ENCODE measurements around the gene PPP1R13L. TPM values are rescaled to one million over a fixed set of nuclear protein-coding genes. Genes with fewer than 3 reads are reported as not detected.

Gene PPP1R13L, protein sequence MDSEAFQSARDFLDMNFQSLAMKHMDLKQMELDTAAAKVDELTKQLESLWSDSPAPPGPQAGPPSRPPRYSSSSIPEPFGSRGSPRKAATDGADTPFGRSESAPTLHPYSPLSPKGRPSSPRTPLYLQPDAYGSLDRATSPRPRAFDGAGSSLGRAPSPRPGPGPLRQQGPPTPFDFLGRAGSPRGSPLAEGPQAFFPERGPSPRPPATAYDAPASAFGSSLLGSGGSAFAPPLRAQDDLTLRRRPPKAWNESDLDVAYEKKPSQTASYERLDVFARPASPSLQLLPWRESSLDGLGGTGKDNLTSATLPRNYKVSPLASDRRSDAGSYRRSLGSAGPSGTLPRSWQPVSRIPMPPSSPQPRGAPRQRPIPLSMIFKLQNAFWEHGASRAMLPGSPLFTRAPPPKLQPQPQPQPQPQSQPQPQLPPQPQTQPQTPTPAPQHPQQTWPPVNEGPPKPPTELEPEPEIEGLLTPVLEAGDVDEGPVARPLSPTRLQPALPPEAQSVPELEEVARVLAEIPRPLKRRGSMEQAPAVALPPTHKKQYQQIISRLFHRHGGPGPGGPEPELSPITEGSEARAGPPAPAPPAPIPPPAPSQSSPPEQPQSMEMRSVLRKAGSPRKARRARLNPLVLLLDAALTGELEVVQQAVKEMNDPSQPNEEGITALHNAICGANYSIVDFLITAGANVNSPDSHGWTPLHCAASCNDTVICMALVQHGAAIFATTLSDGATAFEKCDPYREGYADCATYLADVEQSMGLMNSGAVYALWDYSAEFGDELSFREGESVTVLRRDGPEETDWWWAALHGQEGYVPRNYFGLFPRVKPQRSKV
- total RNA-seq (1 to 10 TPM in 1 of 2 donors, under 1 TPM in 1; 0.59 to 3.5 TPM), polyA plus RNA-seq (ENCODE audit: insufficient read length in 2 of 2) (1 to 10 TPM; 1.6 to 2.5 TPM)
- long read RNA-seq, donor 1, partial matches to known transcripts = 0 of 1 reads
- long read RNA-seq, donor 1, other reads (novel, unspliced or antisense) = 0 of 1 reads
- long read RNA-seq, donor 2, partial matches to known transcripts = 0 of 1 reads
- long read RNA-seq, donor 2, other reads (novel, unspliced or antisense) = 0 of 1 reads
- long read RNA-seq, donor 3 = 0 reads
- long read RNA-seq, donor 4, partial matches to known transcripts = 11 of 22 reads
- long read RNA-seq, donor 4, other reads (novel, unspliced or antisense) = 9 of 22 reads

DNA sequence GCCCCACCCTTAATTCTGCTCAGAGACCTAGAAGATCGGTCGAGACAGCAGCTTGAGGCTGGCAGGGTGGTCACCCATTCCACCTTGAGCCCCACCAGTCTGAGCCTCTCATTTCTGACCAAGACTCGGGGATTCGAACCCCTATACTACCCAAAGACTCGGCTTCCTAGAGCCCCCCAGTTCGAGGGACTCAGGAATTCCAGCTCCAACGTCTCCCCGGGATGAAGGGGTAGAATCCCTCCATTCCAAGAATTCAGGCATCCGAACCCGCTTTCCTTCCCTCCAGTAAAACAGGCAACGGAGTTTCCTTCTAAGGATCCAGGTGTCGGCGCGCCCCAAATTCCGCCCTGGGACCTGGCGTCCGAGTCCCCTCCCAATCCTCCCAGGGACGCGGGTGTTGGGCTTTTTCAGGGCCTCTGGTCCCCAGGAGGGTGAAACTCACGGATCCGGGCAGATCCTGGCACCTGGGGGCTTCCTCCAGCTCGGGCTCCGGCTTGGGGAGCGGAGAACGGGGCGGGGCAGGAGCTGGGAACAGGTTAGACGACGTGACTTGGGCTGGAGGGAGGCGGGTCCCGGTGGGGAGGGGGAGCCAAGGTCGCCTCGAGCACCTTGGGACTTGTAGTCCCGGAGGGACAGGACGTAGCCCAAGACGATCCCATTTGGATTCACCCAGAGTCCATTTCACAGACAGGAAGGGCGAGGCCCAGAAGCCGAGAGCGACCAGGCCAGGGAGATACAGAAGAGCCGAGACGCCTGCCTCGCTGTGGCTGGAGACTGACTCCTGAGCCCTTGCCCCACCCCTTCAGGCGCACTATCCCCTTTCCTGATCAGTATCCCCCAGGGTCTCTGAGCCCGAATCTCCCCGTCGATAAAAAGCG lies at the start of gene PPP1R13L:
PPP1R13L (minus strand) TSS at position 513 of the 878 bp plus-strand sequence. CDS start 6,751 bp downstream, outside the sequence.
- Histone ChIP-seq H3K27ac (ENCODE audit: low read depth, low read length) (peak within 1 kb of the TSS; percentile 90), H3K27me3 (ENCODE audit: control insufficient read depth, insufficient read depth, low read length) (peaks cover 41% of the 10 kb centered on the region)
- peak in 2 of 6 donors; percentile 21 to 53 for DNase-seq (ENCODE audit: low read depth in 4 of 6, low spot score in 6 of 6)

DNA sequence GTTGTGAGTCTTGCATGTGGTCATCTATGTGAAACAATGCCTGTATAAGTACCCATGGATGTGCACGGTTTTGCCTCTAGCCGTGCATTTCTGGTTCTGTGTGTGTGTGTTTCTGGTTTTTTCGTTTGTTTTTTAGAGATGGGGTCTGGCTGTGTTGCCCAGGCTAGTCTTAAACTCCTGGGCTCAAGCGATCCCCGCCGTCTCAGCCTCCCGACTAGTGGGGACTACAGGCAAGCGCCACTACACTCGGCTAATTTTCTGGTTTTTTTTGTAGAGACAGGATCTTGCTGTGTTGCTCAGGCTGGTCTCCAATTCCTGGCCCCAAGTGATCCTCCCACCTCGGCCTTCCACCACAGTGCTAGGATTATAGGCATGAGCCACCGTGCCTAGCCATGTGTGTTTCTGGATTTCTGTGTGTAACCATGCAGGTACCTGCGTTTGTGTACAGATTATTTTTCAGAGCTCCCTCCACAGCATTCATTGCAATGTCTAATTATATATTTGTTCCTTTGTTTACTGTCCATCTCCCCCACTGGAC lies 47.0 kb upstream of the PPP1R13L start:
- Histone ChIP-seq H3K9me3 (ENCODE audit: control insufficient read depth, insufficient read depth, low read length) (no peaks in the 10 kb centered on the region), H3K36me3 (ENCODE audit: control insufficient read depth, insufficient read depth, low read length) (no peaks in the 10 kb centered on the region), H3K27me3 (ENCODE audit: control insufficient read depth, insufficient read depth, low read length) (peaks cover 5% of the 10 kb centered on the region), H3K4me3 (ENCODE audit: low read depth, low read length) (no peak overlapping the region), H3K4me1 (ENCODE audit: control insufficient read depth, insufficient read depth, low read length) (peaks cover 23% of the 10 kb centered on the region), H3K27ac (ENCODE audit: low read depth, low read length) (no peak overlapping the region)
- WGBS (ENCODE audit: insufficient coverage) = 54% methylated on average over 4 of the region's 12 CpGs
- DNase-seq (ENCODE audit: low read depth in 4 of 6, low spot score in 6 of 6) = no peak

More for the DNA sequence above, at the start of gene PPP1R13L:
- H3K4me1 ChIP-seq (ENCODE audit: control insufficient read depth, insufficient read depth, low read length) = peaks cover 33% of the 10 kb centered on the region
- 2% methylated on average over 46 of the region's 46 CpGs for WGBS (ENCODE audit: insufficient coverage)
- peak within 1 kb of the TSS; percentile 85 for H3K4me3 ChIP-seq (ENCODE audit: low read depth, low read length)
- no peaks in the 10 kb centered on the region for H3K9me3 ChIP-seq (ENCODE audit: control insufficient read depth, insufficient read depth, low read length)
- H3K36me3 ChIP-seq (ENCODE audit: control insufficient read depth, insufficient read depth, low read length) = peaks cover 16% of the 10 kb centered on the region

- H3K4me1 ChIP-seq (ENCODE audit: control insufficient read depth, insufficient read depth, low read length) = peaks cover 22% of the 10 kb centered on the region
- WGBS (ENCODE audit: insufficient coverage) = 6% methylated on average over 26 of the region's 28 CpGs
- H3K9me3 ChIP-seq (ENCODE audit: control insufficient read depth, insufficient read depth, low read length) = no peaks in the 10 kb centered on the region
- H3K4me3 ChIP-seq (ENCODE audit: low read depth, low read length) = peak overlapping the region; percentile 42
- H3K27me3 ChIP-seq (ENCODE audit: control insufficient read depth, insufficient read depth, low read length) = peaks cover 5% of the 10 kb centered on the region
- peak in 2 of 6 donors; percentile 44 to 60 for DNase-seq (ENCODE audit: low read depth in 4 of 6, low spot score in 6 of 6)
- peak overlapping the region; percentile 79 for H3K27ac ChIP-seq (ENCODE audit: low read depth, low read length)
- no peaks in the 10 kb centered on the region for H3K36me3 ChIP-seq (ENCODE audit: control insufficient read depth, insufficient read depth, low read length)
Observed at GRCh38 chr19:45451131-45451849, 46.4 kb upstream of the PPP1R13L start.

DNA sequence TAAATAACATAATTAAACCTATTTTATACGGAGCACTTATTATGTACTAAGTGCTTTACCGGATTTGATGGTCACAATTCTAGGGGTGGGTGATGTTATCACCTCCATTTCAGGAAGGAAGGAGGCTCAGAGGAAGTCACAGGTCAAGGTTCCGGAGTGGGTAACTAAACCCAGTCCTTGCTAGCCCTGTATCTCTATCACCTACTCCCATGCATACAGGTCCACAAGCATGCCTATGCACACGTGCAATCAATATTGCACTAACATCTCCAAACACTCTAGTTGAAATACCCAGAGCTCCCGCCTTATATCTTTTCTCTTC lies 45.1 kb upstream of the PPP1R13L start:
- Histone ChIP-seq H3K27ac (ENCODE audit: low read depth, low read length) (peak overlapping the region; percentile 71), H3K36me3 (ENCODE audit: control insufficient read depth, insufficient read depth, low read length) (no peaks in the 10 kb centered on the region), H3K27me3 (ENCODE audit: control insufficient read depth, insufficient read depth, low read length) (no peaks in the 10 kb centered on the region), H3K4me1 (ENCODE audit: control insufficient read depth, insufficient read depth, low read length) (peaks cover 11% of the 10 kb centered on the region), H3K9me3 (ENCODE audit: control insufficient read depth, insufficient read depth, low read length) (no peaks in the 10 kb centered on the region), H3K4me3 (ENCODE audit: low read depth, low read length) (peak overlapping the region; percentile 59)
- no peak for DNase-seq (ENCODE audit: low read depth in 4 of 6, low spot score in 6 of 6)
- WGBS (ENCODE audit: insufficient coverage) = 36% methylated on average over 3 of the region's 5 CpGs

DNA sequence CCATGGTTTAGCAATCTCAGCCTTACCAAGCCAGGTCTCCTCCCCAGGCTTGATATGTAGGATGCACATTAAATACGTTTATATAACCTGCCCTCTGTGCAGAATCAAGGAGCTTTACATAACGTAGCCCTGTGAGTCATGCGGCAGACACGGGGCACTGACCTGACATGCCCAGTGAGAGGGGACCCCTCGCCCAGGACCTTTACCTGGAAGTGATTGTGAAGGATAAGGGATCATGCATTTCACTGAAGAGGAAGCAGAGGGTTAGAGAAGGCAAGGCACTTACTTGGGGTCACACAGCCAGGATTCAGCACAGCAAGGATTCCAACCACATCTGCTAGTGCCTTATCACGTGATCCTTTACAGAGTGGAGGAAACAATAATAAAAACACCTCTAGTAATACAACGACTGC lies 44.0 kb upstream of the PPP1R13L start:
- Histone ChIP-seq H3K27ac (ENCODE audit: low read depth, low read length) (peak overlapping the region; percentile 47), H3K4me3 (ENCODE audit: low read depth, low read length) (no peak overlapping the region), H3K36me3 (ENCODE audit: control insufficient read depth, insufficient read depth, low read length) (no peaks in the 10 kb centered on the region), H3K9me3 (ENCODE audit: control insufficient read depth, insufficient read depth, low read length) (no peaks in the 10 kb centered on the region), H3K4me1 (ENCODE audit: control insufficient read depth, insufficient read depth, low read length) (peaks cover 20% of the 10 kb centered on the region), H3K27me3 (ENCODE audit: control insufficient read depth, insufficient read depth, low read length) (no peaks in the 10 kb centered on the region)
- whole genome bisulfite sequencing (ENCODE audit: insufficient coverage) = 96% methylated on average over 3 of the region's 7 CpGs
- DNase-seq (ENCODE audit: low read depth in 4 of 6, low spot score in 6 of 6) = peak in 1 of 6 donors; percentile 31

GRCh38 chr19:45448425-45448756 lies 43.5 kb upstream of the PPP1R13L start:
- no peak overlapping the region for H3K27ac ChIP-seq (ENCODE audit: low read depth, low read length)
- 80% methylated on average over 1 of the region's 3 CpGs for WGBS (ENCODE audit: insufficient coverage)
- H3K9me3 ChIP-seq (ENCODE audit: control insufficient read depth, insufficient read depth, low read length) = no peaks in the 10 kb centered on the region
- H3K27me3 ChIP-seq (ENCODE audit: control insufficient read depth, insufficient read depth, low read length) = no peaks in the 10 kb centered on the region
- no peak overlapping the region for H3K4me3 ChIP-seq (ENCODE audit: low read depth, low read length)
- peaks cover 25% of the 10 kb centered on the region for H3K4me1 ChIP-seq (ENCODE audit: control insufficient read depth, insufficient read depth, low read length)
- DNase-seq (ENCODE audit: low read depth in 4 of 6, low spot score in 6 of 6) = no peak
- no peaks in the 10 kb centered on the region for H3K36me3 ChIP-seq (ENCODE audit: control insufficient read depth, insufficient read depth, low read length)

GRCh38 chr19:45446944-45447343 lies 42.1 kb upstream of the PPP1R13L start:
- DNase-seq (ENCODE audit: low read depth in 4 of 6, low spot score in 6 of 6) = no peak
- 86% methylated on average over 4 of the region's 7 CpGs for WGBS (ENCODE audit: insufficient coverage)
- Histone ChIP-seq H3K9me3 (ENCODE audit: control insufficient read depth, insufficient read depth, low read length) (no peaks in the 10 kb centered on the region), H3K36me3 (ENCODE audit: control insufficient read depth, insufficient read depth, low read length) (no peaks in the 10 kb centered on the region), H3K4me1 (ENCODE audit: control insufficient read depth, insufficient read depth, low read length) (peaks cover 34% of the 10 kb centered on the region), H3K27me3 (ENCODE audit: control insufficient read depth, insufficient read depth, low read length) (peaks cover 2% of the 10 kb centered on the region), H3K27ac (ENCODE audit: low read depth, low read length) (no peak overlapping the region), H3K4me3 (ENCODE audit: low read depth, low read length) (no peak overlapping the region)

DNA sequence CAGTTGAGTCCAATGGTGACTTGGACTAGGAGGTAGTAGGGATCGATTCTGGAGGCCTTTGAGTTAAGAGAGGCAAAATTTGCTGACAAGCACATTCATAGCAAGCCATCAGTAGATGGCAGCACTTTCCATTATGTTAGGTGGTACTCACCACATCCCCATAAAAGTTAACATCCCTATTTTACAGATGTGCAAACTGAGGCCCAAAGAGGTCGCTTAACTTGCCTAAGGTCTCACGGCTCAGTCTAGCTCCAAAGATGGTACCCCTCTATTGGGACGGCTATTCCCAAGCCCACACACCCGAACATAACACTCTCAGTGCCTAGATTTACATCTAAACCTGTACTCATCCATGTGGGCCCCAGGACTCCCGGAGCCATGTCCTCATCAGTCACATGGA lies 41.4 kb upstream of the PPP1R13L start:
- Histone ChIP-seq H3K36me3 (ENCODE audit: control insufficient read depth, insufficient read depth, low read length) (no peaks in the 10 kb centered on the region), H3K27me3 (ENCODE audit: control insufficient read depth, insufficient read depth, low read length) (peaks cover 2% of the 10 kb centered on the region), H3K4me1 (ENCODE audit: control insufficient read depth, insufficient read depth, low read length) (peaks cover 33% of the 10 kb centered on the region), H3K4me3 (ENCODE audit: low read depth, low read length) (no peak overlapping the region), H3K27ac (ENCODE audit: low read depth, low read length) (no peak overlapping the region), H3K9me3 (ENCODE audit: control insufficient read depth, insufficient read depth, low read length) (no peaks in the 10 kb centered on the region)
- peak in 2 of 6 donors; percentile 10 to 31 for DNase-seq (ENCODE audit: low read depth in 4 of 6, low spot score in 6 of 6)
- WGBS (ENCODE audit: insufficient coverage) = 92% methylated on average over 5 of the region's 6 CpGs
